Panc1 (cell line): Measurements from ENCODE around the gene PLEKHD1. TPM values are rescaled to one million over a fixed set of nuclear protein-coding genes. Genes with fewer than 3 reads are reported as not detected.

Experiments used
- ATAC-seq: fragments of 200-7000 bp; cut with Tn5 transposase; 2 replicates; pipeline ENCODE4 v1.9.1; 2020; ENCODE audit warnings: mild to moderate bottlenecking, moderate library complexity
- BruUV-seq: library from RNA; stranded (reverse); fragments of 400-500 nt; replicated peaks from 2 replicates; lab custom pipeline; 2021; lab: Mats Ljungman, UMichigan
- CTCF ChIA-PET: fragments of 300-600 bp; sonication (Branson Sonifier 250); formaldehyde crosslinking; loops from one replicate; lab custom pipeline; 2022; ENCODE audit warnings: antibody characterized with exemption; lab: Charles Lee
- POLR2A ChIA-PET: fragments of 300-600 bp; sonication (Branson Sonifier 250); formaldehyde crosslinking; loops from one replicate; lab custom pipeline; 2022; ENCODE audit warnings: antibody characterized with exemption; lab: Charles Lee
- DNase-seq: peaks from one replicate; pipeline ENCODE4 v3.0.0-alpha.2; 2010; ENCODE audit warnings: low read depth, low spot score
- H3K27ac ChIP-seq: 2 replicates; pipeline ENCODE4 v1.5.1; 2011; ENCODE audit warnings: mild to moderate bottlenecking, low read length, inconsistent platforms
- H3K27me3 ChIP-seq: fragments of 200-500 bp; sonication (Bioruptor generic); 2 replicates; pipeline ENCODE4 v1.6.0; 2014; ENCODE audit warnings: low read length, inconsistent platforms; ENCODE audit not compliant: control insufficient read depth, insufficient read depth
- H3K36me3 ChIP-seq: fragments of 200-500 bp; sonication (Bioruptor generic); 2 replicates; pipeline ENCODE4 v1.5.1; 2014; ENCODE audit warnings: inconsistent platforms, mild to moderate bottlenecking, low read length, moderate library complexity; ENCODE audit not compliant: control insufficient read depth, insufficient read depth
- H3K4me1 ChIP-seq: 2 replicates; pipeline ENCODE4 v1.5.1; 2011; ENCODE audit warnings: inconsistent platforms, mild to moderate bottlenecking, low read length, moderate library complexity; ENCODE audit not compliant: control insufficient read depth, insufficient read depth
- H3K4me3 ChIP-seq, 2 experiments: 2 replicates each; pipeline ENCODE4 v1.5.1; 2011 to 2012; ENCODE audit warnings: low read depth in 2 of 2, low read length in 2 of 2, mild to moderate bottlenecking in 2 of 2, inconsistent platforms in 1 of 2, moderate library complexity in 1 of 2
- H3K9me3 ChIP-seq: fragments of 200-500 bp; sonication (Bioruptor generic); 2 replicates; pipeline ENCODE4 v1.5.1; 2014; ENCODE audit warnings: low read depth, mild to moderate bottlenecking, inconsistent platforms, low read length, moderate library complexity; ENCODE audit not compliant: control insufficient read depth, insufficient read depth
- POLR2AphosphoS5 ChIP-seq: IDR thresholded peaks from 2 replicates; pipeline ENCODE4 v1.6.1; 2012; ENCODE audit warnings: mild to moderate bottlenecking, low read depth, low read length, moderate library complexity
- SIN3A ChIP-seq: IDR thresholded peaks from 2 replicates; pipeline ENCODE4 v1.6.1; 2012; ENCODE audit warnings: low read depth, mild to moderate bottlenecking, low read length, moderate library complexity, borderline replicate concordance; ENCODE audit not compliant: insufficient read depth
- TCF7L2 ChIP-seq: IDR thresholded peaks from 2 replicates; pipeline ENCODE4 v1.6.1; 2011; ENCODE audit warnings: mild to moderate bottlenecking, low read depth, low read length, inconsistent platforms
- in situ Hi-C: cut with HindIII; loops from 2 replicates; pipeline ENCODE4 v1.10.0; 2016; ENCODE audit warnings: low sequenced_read_pairs, low pct_unique_long_range_greater_than_20kb
- intact Hi-C: fragments of 100-400 bp; cut with micrococcal nuclease; formaldehyde crosslinking; loops from one replicate; pipeline ENCODE4 v1.10.0; 2022; ENCODE audit not compliant: unreplicated experiment
- total RNA-seq: library from RNA; stranded (reverse); gene quantifications from one replicate; pipeline ENCODE4 v1.2.1, GENCODE V29; 2021; ENCODE audit not compliant: unreplicated experiment
- TF ChIP-seq, protein P1 (sequence below): fragments of 450-650 bp; IDR thresholded peaks from 2 replicates; pipeline ENCODE4 v1.5.1; 2017; ENCODE audit warnings: mild to moderate bottlenecking
- TF ChIP-seq, protein P2 (sequence below), 2 experiments: IDR thresholded peaks; 2 replicates each; pipeline ENCODE4 v1.6.1; 2011 to 2012; ENCODE audit warnings: low read depth in 2 of 2, control low read depth in 1 of 2, low read length in 1 of 2, mild to moderate bottlenecking in 1 of 2, moderate library complexity in 1 of 2; ENCODE audit not compliant: insufficient read depth in 1 of 2

PLEKHD1 gene
- total RNA-seq, 1 experiment from 2014 or later: 0.08 TPM

DNA sequence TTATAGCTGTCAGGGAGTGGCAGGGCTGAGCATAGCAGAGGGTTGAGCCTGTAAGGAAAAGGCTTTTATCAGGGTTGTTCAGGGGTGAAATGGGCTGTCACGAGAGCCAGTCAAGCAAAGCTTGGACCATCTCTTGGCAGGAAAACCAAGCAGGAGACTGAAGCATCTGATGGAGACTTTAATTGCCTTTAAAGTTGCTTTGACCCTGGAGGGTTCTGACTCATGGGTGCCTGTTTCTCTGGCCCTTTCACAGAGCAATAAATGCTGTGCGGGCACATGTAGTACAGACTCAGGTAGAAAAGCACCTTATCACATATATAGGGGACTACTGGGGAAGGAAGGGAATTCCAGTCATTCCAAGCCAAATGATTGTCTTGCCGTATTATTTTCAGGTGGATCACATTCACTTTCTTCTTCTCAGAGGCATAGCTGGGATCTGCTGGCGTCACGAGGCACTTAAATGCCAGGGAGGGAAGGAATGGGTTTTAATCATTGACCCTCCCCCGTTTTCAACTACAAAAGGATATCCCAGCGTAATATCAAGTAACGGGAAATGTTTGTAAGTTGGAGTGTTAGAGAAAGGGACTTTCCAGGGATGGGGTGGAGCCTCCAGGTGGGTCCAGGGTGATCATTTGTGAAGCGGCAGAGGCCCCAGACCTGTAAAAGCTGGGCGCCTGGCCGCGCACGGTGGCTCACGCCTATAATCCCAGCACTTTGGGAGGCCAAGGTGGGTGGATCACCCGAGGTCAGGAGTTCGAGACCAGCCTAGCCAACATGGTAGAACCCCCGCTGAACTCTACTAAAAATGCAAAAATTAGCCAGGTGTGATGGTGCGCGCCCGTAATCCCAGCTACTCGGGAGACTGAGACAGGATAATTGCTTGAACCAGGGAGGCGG lies 34.9 kb downstream of the PLEKHD1 start:
- POLR2A ChIA-PET: no interaction called here
- no peaks in the 10 kb centered on the region for H3K9me3 ChIP-seq
- DNase-seq (no peak), ATAC-seq (no peak)
- in situ Hi-C loops (no loop called here), intact Hi-C loops (no loop called here)
- CTCF ChIA-PET: no interaction called here
- H3K36me3 ChIP-seq: no peaks in the 10 kb centered on the region
- no peak overlapping the region for H3K27ac ChIP-seq
- no peaks in the 10 kb centered on the region for H3K4me1 ChIP-seq
- no peak for TF ChIP-seq TCF7L2
- no peak for TF ChIP-seq POLR2AphosphoS5
- no peak for TF ChIP-seq SIN3A
- TF ChIP-seq, protein P1, sequence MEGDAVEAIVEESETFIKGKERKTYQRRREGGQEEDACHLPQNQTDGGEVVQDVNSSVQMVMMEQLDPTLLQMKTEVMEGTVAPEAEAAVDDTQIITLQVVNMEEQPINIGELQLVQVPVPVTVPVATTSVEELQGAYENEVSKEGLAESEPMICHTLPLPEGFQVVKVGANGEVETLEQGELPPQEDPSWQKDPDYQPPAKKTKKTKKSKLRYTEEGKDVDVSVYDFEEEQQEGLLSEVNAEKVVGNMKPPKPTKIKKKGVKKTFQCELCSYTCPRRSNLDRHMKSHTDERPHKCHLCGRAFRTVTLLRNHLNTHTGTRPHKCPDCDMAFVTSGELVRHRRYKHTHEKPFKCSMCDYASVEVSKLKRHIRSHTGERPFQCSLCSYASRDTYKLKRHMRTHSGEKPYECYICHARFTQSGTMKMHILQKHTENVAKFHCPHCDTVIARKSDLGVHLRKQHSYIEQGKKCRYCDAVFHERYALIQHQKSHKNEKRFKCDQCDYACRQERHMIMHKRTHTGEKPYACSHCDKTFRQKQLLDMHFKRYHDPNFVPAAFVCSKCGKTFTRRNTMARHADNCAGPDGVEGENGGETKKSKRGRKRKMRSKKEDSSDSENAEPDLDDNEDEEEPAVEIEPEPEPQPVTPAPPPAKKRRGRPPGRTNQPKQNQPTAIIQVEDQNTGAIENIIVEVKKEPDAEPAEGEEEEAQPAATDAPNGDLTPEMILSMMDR: no peak
- TF ChIP-seq, protein P2, sequence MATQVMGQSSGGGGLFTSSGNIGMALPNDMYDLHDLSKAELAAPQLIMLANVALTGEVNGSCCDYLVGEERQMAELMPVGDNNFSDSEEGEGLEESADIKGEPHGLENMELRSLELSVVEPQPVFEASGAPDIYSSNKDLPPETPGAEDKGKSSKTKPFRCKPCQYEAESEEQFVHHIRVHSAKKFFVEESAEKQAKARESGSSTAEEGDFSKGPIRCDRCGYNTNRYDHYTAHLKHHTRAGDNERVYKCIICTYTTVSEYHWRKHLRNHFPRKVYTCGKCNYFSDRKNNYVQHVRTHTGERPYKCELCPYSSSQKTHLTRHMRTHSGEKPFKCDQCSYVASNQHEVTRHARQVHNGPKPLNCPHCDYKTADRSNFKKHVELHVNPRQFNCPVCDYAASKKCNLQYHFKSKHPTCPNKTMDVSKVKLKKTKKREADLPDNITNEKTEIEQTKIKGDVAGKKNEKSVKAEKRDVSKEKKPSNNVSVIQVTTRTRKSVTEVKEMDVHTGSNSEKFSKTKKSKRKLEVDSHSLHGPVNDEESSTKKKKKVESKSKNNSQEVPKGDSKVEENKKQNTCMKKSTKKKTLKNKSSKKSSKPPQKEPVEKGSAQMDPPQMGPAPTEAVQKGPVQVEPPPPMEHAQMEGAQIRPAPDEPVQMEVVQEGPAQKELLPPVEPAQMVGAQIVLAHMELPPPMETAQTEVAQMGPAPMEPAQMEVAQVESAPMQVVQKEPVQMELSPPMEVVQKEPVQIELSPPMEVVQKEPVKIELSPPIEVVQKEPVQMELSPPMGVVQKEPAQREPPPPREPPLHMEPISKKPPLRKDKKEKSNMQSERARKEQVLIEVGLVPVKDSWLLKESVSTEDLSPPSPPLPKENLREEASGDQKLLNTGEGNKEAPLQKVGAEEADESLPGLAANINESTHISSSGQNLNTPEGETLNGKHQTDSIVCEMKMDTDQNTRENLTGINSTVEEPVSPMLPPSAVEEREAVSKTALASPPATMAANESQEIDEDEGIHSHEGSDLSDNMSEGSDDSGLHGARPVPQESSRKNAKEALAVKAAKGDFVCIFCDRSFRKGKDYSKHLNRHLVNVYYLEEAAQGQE (IDR thresholded peaks at IDR 0.05; ENCODE audit: insufficient read depth in 1 of 2, low read depth in 2 of 2, low read length in 1 of 2): no peak
- no TSS peak for BruUV-seq
- H3K4me3 ChIP-seq: no peak overlapping the region
- H3K27me3 ChIP-seq: no peaks in the 10 kb centered on the region; the same call in 1 of the 2 replicates

DNA sequence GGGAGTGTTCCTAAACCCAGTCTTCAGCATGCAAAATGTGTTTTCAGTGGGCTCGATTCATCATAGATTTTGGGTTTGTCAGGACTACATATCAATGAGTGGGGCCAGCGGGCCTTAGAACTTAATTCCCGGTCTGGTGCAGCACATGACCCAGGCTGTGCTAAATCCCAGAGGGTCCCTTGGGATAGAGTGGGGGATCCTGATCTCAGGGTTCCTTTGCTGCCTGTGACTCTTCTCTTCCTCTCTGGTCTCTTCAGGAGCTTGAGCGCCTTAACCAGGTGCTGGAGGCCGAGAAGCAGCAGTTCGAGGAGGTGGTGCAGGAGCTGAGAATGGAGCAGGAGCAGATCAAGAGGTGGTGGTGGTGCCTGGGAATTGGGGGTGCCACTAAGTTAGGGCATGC lies 37.5 kb downstream of the PLEKHD1 start:
- no peak for ATAC-seq
- H3K4me3 ChIP-seq: no peak overlapping the region
- no peaks in the 10 kb centered on the region; the same call in 1 of the 2 replicates for H3K27me3 ChIP-seq
- in situ Hi-C loops (no loop called here), intact Hi-C loops (no loop called here)
- CTCF ChIA-PET: no interaction called here
- H3K36me3 ChIP-seq: no peaks in the 10 kb centered on the region
- H3K4me1 ChIP-seq: no peaks in the 10 kb centered on the region
- H3K9me3 ChIP-seq: no peaks in the 10 kb centered on the region
- no TSS peak for BruUV-seq
- POLR2A ChIA-PET: no interaction called here
- DNase-seq: no peak
- no peak for TF ChIP-seq SIN3A
- TF ChIP-seq, protein P2 (IDR thresholded peaks at IDR 0.05; ENCODE audit: insufficient read depth in 1 of 2, low read depth in 2 of 2, low read length in 1 of 2): no peak
- TF ChIP-seq, protein P1: no peak
- no peak for TF ChIP-seq TCF7L2
- TF ChIP-seq POLR2AphosphoS5: no peak
- H3K27ac ChIP-seq: no peak overlapping the region
